ENCODE measurements around the gene VAC14.

The VAC14 gene

DNA sequence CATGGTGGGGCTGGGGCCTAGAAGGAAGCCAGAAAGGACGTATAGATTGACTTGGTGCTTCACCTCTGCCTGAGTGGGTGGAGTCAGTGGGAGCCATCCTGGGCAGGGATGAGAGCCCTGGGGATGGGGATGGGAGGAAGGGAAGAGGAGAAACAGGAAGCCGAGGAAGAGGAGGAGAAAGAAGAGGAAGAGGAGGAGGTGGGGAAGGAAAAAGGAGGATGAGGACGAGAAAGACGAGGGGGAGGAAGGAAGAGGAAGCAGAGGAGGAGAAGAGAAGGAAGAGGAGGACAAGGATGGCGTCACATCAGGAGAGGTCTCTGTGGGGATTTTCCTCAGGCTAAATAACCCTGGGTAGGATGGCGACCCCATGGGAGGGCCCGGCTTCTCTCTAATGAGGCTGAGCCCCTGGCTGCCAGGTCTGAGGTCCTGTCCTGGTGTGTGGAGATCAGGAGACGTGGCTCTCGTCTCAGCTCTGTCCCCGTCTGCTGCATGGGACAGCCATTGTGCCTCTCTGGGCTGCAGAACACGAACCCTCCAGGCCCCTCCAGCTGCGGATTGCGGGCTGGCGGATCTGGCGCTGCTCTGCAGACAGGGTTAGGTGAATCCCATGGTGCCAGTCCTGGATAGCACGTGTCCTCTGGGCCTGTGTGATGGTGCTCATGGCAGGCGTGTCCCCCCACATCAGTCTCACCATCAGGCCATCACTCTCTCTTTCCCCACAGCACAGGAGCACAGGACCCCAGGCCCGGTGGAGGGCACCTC is 79.6 kb downstream of the VAC14 start:
- DNase-seq: no peak

DNA sequence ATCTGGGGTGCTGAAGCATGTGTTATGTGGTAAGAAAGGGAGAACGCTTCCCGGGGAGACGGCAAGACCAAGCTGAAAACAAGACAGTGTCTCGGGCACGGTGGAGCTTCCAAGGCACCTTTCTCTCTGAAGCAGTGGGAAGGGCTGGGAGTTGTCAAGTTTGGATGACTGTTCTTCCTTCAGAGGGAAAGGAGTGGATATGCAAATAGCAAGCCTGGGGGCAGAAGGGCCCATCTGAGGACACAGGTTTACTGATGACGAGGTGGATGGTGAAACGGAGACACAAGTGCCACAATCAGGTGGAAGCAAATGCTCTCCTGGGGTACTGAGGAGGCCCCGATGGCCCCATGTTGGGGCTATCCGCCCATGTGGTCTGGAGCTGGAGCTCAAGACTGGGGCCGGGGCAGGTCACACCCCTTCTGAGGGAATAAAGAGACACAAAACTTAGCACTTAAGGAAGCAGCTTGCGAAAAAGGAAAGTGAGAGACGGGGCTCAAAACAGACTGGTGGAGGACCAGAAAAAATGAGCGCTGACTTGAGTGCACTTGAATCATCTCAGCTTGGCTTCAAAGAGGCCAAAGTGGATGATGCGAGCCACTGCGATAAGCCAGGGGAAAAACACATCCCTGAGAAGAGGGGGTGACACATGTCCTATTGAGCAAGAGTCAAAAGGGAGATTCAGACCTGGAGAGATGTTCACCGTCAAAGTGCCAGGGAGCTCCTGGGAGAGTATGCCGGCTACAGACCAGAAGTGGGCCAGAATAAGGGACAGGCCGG is 80.3 kb downstream of the VAC14 start:
- no peak for DNase-seq

DNA sequence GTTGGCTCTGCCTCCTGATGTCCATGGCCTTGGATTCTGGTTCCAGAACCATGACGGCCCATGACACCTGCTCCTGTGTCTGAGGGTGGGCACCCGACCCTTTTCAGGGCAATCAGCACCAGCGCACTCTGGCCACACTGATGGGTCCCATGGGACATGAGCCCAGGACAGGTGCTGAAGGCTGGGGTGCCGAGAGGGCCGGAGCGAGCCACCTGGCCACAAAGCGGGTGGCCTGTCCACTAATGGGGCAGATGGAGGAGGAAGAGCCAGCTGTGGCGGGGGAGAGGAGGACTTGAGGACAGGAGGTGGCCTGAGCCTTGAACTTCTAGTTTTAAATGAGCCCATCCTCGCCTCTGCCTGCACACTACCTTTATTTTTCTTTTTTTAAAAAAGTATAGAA is 83.9 kb downstream of the VAC14 start:
- no peak for DNase-seq

DNA sequence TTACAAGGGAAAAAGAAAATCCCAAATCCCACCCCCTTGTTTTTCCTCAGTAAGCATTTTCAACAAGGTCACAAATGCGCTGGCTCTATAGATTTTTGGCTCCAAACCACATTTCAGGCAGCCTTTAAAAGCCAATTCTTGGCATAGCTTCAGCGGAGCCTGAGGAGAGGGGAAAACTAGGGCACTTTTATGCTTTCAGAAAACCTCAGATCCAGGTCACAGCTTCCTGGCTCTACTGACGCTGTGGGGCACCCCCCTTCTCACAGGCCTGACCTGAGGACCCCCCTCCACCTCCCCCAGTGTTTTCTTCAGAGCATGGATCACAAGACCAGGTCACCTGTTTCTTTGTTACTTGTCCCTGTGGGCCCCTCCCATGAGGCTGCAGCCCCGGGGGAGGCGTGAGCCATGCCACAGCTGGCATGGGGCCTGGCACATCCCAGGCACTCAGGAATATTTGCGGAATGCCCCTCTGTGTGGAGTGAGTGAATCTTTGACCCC is 85.0 kb downstream of the VAC14 start:
- DNase-seq: no peak

DNA sequence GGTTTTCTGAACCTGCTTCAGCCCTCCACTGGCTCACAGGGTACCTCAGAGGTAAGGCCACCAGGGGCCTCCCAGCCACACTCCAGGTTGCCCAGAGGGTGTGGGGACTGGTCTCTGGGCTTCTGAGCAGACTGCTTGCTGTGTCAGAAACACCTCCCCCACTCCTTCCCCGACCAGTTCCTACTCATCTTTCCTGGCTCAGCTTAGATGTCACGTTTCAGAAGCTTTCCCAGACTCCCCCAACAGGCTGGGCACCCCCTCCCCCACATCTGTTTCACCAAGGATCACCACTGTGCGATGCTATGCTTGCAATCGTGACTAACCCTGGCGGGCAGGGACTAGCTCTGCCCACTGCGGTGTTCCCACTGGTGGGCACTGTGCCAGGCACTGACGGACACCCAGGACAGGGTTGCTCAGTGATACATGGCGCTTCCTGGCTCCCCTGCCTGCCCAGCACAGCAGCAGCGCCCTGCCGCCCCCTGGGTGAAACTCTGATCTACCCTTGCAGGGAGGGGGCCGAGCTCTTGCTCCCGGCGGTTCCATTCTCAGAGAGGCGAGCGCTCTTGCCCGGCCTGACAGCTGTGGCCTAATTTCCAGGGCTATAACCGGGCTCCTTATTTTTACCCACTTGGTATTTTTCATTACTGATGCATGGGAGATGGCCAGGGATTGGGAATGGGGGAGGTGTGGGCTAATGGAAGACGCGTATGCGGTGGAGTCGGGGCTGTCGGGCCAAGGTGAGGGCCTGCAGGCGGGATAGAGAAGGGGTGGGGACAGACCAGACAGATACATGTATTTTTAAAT is 85.7 kb downstream of the VAC14 start:
- DNase-seq: no peak

DNA sequence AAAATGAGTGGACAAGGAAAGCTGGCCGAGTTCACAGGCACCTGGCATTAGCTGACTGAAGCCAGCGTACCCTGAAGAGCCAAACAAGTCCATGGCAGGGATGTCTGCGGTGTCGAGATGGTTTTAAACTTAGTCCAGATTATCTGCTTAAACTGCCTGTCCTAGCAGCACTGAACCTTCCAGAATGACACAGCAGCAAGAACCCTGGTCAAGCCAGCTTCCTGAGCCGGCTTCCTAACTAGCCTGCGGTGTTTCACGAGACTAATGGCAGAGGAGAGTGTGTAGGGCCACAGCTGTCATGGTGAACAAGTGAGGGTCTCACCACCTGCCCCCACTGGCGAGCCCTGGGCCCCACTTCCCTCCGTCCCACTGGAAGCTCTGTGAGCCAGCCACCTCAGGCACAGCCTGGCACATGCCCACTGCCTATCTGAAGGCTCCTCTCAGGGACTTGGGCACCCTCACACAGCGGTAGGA is 86.3 kb downstream of the VAC14 start:
- no peak for DNase-seq

DNA sequence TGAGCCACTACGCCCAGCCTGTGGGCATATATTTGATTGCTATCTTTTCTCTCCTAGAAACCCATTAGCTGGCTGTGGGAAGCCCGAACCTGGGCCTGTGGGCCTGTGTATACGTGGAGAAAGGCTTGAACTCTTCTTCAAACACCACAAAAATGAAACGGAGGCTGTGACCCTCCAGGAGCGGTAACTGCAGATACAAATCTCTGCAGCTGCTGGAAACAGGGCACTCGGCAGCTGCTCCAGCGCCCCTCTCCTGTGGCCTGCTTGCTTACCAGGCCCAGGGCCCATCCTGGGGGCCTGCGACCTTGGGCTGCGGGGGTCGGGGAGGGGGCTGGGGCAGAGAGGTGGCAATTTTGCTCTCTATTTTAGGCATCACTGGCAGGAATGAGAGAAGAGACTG is 87.1 kb downstream of the VAC14 start:
- no peak for DNase-seq

DNA sequence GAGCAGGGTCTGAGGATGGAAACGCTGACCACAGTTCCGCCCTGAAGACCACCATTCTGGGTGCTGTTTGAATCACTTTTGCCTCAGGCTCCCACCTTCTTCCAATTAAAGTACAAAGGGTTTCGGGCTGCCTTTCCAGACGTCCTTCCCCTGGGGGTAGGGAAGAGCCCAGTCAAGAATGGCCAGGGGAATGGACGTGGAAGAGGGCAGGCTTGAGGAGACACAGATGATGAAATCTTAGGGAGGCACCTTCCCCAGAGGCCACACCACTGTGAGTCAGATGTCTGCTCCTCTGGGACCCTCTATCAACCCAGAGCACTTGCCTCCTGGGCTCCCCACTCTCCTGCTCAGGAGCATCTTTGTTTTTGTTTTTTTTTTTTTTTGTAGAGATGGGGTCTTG is 87.6 kb downstream of the VAC14 start:
- DNase-seq: no peak

DNA sequence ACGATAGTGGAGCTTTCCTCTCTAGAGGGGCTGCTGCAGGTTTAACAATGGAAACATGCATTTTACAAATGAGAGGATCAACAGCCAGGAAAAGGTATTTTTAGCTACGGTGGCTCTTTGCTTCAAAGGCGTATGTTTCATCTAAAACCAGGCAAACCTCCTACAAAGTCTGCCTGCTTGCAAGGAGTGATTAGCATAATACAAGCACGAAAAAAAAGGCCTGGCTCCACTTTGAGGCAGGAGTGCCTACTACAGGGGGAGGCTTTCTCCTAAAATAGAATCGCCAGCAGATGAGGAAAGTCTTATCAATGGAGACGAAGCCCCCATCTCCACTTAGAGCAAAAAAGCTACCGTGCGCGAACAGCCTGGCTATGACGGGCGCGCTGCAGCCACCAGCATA is 88.0 kb downstream of the VAC14 start:
- DNase-seq: no peak

DNA sequence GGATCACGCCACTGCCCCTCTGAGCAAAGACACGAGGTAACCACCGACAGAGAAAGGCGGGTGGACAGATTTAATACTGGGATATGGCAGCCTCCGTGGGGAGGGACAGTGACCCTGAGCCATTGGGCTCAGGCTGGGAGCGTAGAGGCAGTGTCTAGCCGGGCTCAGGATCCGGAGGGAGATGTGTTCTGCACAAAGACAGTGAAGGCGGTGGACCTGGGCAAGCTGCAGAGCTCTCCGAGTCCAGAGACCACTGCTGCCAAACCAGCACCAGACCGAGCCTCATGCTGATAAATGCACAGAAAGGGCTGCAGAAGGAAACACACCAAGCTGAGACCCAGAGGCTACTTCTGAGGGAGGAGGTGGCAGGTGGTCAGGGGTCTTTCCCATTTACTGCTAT is 88.6 kb downstream of the VAC14 start:
- DNase-seq: no peak

DNA sequence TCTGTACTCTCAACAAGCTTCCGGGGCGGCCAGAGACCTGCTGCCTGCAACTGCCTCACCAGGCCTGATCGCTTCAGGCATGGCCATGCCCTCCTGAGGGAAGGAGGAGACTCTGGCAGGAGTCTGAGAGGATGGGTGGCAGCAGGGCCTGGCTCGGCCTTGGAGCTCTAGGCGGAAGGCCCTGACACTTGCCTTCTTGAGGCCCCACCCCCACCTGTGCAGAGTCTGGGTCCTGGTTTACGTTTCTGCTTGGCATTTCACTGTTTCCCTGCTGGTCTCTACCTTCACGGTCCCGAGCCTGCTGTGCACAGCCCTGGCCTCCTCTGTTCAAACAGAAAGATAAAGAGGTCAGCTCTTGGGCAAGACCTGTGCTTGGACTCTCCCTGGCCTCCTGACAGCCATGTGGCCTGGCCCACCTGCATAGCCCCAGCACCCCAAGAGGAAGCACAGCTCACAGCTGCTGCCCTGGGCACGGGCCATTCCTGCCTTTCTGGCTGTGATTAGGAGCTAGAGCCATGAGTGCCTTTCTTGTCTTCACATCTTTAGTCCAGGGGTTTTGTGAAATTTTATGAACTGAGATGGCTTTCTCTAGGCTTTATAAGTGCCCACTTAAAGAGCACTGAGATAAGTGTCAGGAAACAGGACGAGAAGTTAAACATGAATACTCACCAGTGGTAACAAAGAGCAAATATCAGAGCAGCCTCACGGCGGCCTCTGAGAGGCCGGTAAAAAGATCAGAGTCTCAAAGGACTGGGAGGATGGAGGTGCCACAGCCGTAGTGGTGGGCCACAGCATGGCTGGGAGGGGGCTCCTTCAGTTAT is 89.5 kb downstream of the VAC14 start:
- no peak for DNase-seq

DNA sequence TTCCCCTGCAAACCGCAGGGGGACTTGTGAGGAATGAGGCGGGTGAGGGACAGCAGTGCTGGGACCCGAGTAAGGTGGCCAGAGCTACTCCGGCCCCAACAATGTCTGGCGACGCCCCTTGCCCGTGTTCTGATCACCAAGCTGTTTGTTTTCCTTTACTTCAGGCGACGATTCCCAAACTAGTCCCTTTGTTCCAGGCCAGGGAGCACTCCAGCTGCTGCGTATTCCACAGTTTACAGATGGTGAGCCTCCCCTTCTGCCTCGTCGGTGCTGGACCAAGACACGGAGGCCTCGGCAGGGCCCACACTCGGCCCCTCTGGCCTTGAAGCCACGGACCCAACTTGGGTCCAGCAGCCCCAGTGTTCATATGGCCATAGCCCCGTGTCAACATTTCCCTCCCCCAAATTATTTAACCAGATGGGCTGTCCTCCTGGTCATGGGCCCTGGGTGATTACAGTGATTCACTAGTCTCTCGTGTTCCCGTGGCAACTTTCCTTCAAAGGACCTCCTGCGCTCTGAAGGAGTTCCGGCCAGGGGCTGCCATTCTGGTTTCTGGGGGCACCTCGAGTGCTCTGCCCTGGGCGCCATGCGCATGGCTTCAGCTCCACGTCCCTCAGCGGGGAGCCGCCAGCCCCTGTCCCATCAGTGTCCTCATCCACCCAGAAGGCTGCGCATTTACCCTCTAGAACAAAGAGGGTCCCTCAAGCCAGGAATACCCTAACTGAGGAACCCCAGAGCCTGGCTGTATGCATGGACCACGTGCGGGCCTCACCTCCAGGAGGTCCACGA is 90.3 kb downstream of the VAC14 start:
- DNase-seq: no peak

DNA sequence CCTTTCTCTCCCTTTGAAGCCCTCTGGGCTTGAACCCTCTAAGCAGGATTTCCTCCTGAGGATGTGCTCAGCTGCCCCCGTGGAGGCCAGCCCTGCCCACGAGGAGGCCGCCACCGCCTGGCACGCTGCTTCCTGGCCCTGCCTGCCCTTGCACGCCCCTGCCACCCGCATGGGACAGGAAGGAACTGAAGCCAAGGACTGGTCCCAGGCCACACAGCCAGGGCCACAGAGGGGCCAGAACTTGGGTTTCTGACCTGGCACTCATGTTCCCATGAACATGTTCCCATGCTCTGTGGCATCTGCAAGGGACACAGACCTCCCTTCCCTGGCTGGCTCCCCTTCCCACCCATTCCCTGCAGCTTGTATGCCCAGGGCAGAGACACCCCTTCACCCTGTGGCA is 91.0 kb downstream of the VAC14 start:
- no peak for DNase-seq

DNA sequence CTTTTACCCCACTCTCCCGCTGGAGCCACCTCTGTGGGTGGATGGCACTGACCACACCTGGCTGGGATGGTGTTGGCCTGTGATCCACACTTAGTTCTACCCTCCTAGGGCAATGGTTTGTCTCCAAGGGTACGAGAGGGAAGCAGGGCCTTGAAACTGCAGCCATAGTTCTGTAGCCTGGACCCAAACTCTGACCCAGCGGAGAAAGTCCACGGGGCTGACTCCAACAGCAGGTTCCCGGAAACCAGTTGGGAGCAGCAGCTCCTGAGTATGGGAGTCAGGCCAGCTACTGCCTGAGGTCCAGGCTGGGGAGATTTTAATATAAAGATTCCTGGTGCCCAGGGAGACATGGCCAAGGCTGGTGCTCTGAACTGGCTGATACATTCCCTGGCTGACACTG is 91.5 kb downstream of the VAC14 start:
- no peak for DNase-seq

DNA sequence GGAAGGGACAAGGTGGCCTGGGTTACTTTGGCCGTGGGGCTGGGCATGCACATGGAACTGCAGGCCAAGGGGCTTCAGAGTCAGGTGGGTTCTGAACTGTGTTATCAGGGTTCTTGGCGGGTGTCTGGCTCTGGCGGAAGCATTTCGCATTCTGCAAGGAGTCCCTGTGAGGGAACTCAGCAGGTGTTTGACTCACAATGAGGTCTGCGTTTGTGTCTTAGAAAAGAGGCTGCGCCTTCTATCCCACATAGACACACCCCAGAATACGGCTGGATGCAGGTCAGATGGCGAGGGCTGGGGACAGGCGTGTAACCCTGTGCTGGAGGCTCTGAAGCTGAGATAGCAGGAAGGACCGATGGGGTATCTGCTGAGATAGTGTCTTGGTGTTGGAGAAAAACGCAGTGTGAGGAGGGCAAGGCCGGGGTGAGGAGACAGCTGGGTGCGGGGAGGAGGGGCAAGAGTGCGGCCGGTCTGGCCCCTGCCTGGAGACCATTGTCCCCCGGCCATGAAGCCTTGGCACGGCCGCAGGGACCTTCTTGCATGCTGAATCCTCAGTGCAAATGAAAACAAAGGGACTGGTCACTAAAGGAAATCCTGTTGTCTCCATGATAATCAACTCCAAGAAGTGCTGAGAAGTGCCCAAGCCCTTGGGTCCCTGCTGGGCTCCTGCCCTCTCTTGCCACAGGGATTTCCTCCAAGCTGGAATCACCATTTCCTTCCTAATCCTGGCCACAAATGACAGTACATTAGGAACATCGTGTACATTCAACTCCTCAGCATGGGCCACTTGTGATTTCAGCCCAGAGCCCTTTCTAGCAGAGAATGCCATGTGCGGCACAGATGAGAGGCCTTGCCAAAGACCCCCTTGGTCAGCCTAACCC is 92.4 kb downstream of the VAC14 start:
- no peak for DNase-seq

DNA sequence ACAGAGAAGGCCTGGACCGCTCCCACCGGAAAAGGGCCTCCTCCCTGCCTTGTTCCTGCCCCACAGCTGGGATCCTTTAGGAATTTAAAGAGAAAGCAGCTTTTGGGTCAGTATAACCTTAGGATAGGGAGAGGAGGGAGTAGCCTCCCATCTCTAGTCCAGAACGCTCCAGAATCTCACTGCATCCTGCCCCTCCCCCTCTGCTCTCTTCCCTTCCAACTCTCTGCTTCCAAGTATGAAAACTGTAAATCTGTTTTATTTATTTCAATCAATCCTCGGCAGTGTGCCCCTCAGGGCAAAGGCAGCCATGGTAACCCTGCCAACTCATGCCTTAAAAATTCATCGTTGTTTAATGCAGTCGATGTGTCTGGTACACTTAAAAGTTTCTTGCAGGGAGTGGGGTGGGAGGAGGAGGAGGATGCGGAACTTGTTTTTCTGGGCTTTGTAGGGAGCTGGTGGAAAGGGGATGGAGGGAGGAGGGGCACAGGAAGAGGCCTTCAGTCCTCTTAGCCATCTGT is 94.0 kb downstream of the VAC14 start:
- no peak for DNase-seq

DNA sequence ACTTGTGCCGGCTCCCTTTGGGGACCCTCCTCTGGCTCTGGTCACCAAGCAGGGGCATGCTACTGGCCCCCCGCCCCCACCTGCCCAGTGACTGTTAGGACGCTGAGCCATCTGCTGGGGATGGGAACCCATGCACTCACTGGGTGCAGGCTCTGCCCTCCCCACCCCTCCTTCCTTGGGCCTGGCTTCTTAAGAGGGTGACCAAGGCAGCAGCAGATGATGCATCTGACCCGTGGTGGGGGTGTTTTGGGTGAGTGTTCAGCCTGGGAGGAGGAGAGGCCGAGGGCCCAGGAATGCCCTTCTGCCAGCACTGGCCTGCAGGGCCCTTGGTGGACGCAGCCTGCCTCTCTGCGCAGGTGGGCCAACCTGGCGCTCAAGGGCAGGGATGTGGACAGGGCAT is 95.9 kb downstream of the VAC14 start:
- DNase-seq: no peak

DNA sequence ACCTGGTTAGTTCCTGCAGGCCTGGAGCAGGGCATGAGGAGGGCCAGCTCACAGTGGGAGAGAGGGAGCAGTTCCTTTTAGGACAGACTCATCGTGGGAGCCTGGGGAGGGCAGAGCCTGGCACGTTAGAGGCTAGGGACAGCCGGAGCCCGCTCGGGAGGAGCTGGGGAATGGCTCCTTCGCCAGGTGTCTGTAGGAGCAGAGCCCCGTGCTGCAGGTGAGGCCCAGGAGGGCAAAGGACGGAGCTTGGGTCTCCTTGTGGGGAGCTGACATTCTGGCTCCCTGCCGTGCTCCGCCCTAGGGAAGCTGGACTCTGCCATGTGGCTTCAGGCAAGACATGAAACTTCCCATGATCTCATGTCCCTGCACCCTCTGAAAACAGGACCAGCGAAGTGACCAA is 96.4 kb downstream of the VAC14 start:
- no peak for DNase-seq

DNA sequence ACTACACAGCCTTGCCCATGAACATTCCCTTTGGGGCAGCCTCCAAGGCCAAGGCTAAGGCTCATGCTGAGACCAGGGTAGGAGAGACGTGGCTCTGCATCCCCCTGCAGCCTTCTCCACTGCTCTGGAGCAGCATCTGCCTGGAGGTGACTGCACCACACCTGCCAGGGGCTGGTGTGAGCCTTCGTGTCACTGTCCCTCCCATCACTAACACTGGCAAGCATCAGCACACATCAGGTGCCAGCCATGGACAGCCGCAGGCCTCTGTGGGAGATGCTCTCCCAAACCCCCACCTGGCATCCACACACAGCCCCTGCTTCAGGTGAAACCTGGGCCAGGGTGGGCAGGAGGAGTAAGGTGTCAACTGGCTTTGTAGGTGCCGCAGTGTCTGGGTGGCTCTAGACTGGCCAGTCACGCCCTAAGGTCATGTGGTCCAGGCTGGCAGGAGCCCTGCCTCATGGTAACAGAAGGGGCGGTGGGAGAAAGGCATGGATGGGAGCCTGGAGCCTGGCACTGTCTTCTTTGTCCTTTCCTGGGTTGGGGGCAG is 97.0 kb downstream of the VAC14 start:
- DNase-seq: no peak
